H1 (cell line): Measurements from ENCODE around the gene MAGIX. TPM values are rescaled to one million over a fixed set of nuclear protein-coding genes. Genes with fewer than 3 reads are reported as not detected.

Experiments used
- CTCF ChIA-PET: fragments of 300-600 bp; sonication (Branson Sonifier 250); formaldehyde crosslinking; loops from one replicate; lab custom pipeline; 2021; ENCODE audit not compliant: partially characterized antibody; lab: Charles Lee
- POLR2A ChIA-PET: fragments of 300-600 bp; sonication (Branson Sonifier 250); formaldehyde crosslinking; loops from one replicate; lab custom pipeline; 2021; ENCODE audit warnings: inconsistent platforms; ENCODE audit not compliant: partially characterized antibody; lab: Charles Lee
- DNase-seq, 2 experiments: peaks; one replicate each; pipeline versions ENCODE4 v3.0.0 to v3.0.0-alpha.2; 2010 to 2022; ENCODE audit warnings: low spot score in 2 of 2, low read depth in 1 of 2, mixed read lengths in 1 of 2
- FAIRE-seq: peaks from 2 replicates; lab custom pipeline; 2011; peaks lifted over from hg19 to GRCh38; lab: Jason Lieb, UNC
- H2AFZ ChIP-seq: 2 replicates; pipeline ENCODE4 v1.8.1; 2012; ENCODE audit warnings: low read length, inconsistent platforms
- H2AK5ac ChIP-seq: 2 replicates; pipeline ENCODE4 v1.6.1; 2013; ENCODE audit warnings: low read depth, low read length
- H2BK120ac ChIP-seq: replicated peaks from 2 replicates; pipeline ENCODE3; 2013; ENCODE audit warnings: low read depth, low read length, inconsistent platforms
- H2BK12ac ChIP-seq: 2 replicates; pipeline ENCODE4 v1.6.1; 2013; ENCODE audit warnings: low read depth, low read length
- H2BK15ac ChIP-seq: 2 replicates; pipeline ENCODE4 v1.6.1; 2013; ENCODE audit warnings: low read length
- H2BK20ac ChIP-seq: 2 replicates; pipeline ENCODE4 v1.6.1; 2013; ENCODE audit warnings: low read length
- H2BK5ac ChIP-seq: 2 replicates; pipeline ENCODE4 v1.6.1; 2013; ENCODE audit warnings: low read depth, low read length
- H3K14ac ChIP-seq: 2 replicates; pipeline ENCODE4 v1.6.1; 2013; ENCODE audit warnings: inconsistent platforms; ENCODE audit not compliant: insufficient read length
- H3K18ac ChIP-seq: 2 replicates; pipeline ENCODE4 v1.6.1; 2013; ENCODE audit warnings: low read length; ENCODE audit errors: extremely low read depth
- H3K23ac ChIP-seq: 2 replicates; pipeline ENCODE4 v1.6.1; 2013; ENCODE audit warnings: inconsistent platforms; ENCODE audit not compliant: insufficient read length
- H3K23me2 ChIP-seq: 2 replicates; pipeline ENCODE4 v1.6.1; 2013; ENCODE audit warnings: low read depth, low read length
- H3K27ac ChIP-seq: 2 replicates; pipeline ENCODE4 v1.6.1; 2011; ENCODE audit warnings: low read depth, low read length, inconsistent platforms
- H3K27me3 ChIP-seq, 4 experiments: replicated peaks in 1 of 4; 1 replicate in 1 of 4; 2 replicates in 3 of 4; pipeline versions ENCODE4 v1.6.1 to v1.8.1; 2011 to 2013; ENCODE audit warnings: low read length in 3 of 4, mild to moderate bottlenecking in 3 of 4, inconsistent platforms in 2 of 4, mixed read lengths in 2 of 4, moderate library complexity in 1 of 4; ENCODE audit not compliant: control insufficient read depth in 3 of 4, insufficient read depth in 3 of 4; ENCODE audit errors: extremely low read depth in 1 of 4
- H3K36me3 ChIP-seq, 4 experiments: 2 replicates each; pipeline versions ENCODE4 v1.6.1 to v1.8.1; 2011 to 2013; ENCODE audit warnings: mild to moderate bottlenecking in 4 of 4, low read length in 3 of 4, moderate library complexity in 2 of 4, control low read depth in 1 of 4, inconsistent platforms in 1 of 4; ENCODE audit not compliant: insufficient read depth in 4 of 4, control insufficient read depth in 2 of 4
- H3K4ac ChIP-seq: replicated peaks from 2 replicates; pipeline ENCODE3; 2013; ENCODE audit warnings: low read length, low read depth, mixed read lengths, inconsistent platforms; ENCODE audit not compliant: insufficient read length
- H3K4me1 ChIP-seq, 4 experiments: replicated peaks in 1 of 4; 1 replicate in 1 of 4; 2 replicates in 3 of 4; pipeline versions ENCODE4 v1.6.1 to v1.8.1; 2011 to 2013; ENCODE audit warnings: low read length in 3 of 4, inconsistent platforms in 2 of 4, mixed read lengths in 1 of 4; ENCODE audit not compliant: insufficient read depth in 4 of 4, control insufficient read depth in 3 of 4
- H3K4me2 ChIP-seq, 2 experiments: 2 replicates each; pipeline versions ENCODE4 v1.6.1 to v1.8.1; 2011 to 2013; ENCODE audit warnings: low read depth in 2 of 2, low read length in 2 of 2, control low read depth in 1 of 2, inconsistent platforms in 1 of 2, mild to moderate bottlenecking in 1 of 2; ENCODE audit not compliant: insufficient read depth in 1 of 2
- H3K4me3 ChIP-seq, 4 experiments: fragments of 200-600, 300-600 bp in 1 of 4; sonication (generic), shearing (Covaris generic), sonication (Bioruptor Twin) in 1 of 4; 2 replicates each; pipeline versions ENCODE4 v1.5.1 to v1.8.1; 2011 to 2016; ENCODE audit warnings: low read length in 4 of 4, low read depth in 3 of 4, control low read depth in 2 of 4, inconsistent platforms in 2 of 4, mild to moderate bottlenecking in 2 of 4, mixed read lengths in 1 of 4, moderate library complexity in 1 of 4; ENCODE audit not compliant: insufficient read depth in 2 of 4; ENCODE audit errors: extremely low read depth in 1 of 4
- H3K56ac ChIP-seq: replicated peaks from 2 replicates; pipeline ENCODE3; 2013; ENCODE audit warnings: low read depth, mild to moderate bottlenecking, mixed read lengths, low read length, inconsistent platforms; ENCODE audit not compliant: insufficient read length
- H3K79me1 ChIP-seq: 2 replicates; pipeline ENCODE4 v1.6.1; 2013; ENCODE audit warnings: low read depth, low read length, control low read depth
- H3K79me2 ChIP-seq, 2 experiments: 2 replicates each; pipeline versions ENCODE4 v1.6.1 to v1.8.1; 2012 to 2013; ENCODE audit warnings: low read length in 2 of 2, mild to moderate bottlenecking in 2 of 2, inconsistent platforms in 1 of 2; ENCODE audit not compliant: insufficient read depth in 2 of 2, control insufficient read depth in 1 of 2
- H3K9ac ChIP-seq, 4 experiments: replicated peaks in 1 of 4; 1 replicate in 1 of 4; 2 replicates in 3 of 4; pipeline versions ENCODE4 v1.6.1 to v1.8.1; 2011 to 2013; ENCODE audit warnings: low read depth in 3 of 4, low read length in 3 of 4, control low read depth in 2 of 4, mild to moderate bottlenecking in 2 of 4, moderate library complexity in 2 of 4, inconsistent platforms in 1 of 4; ENCODE audit errors: extremely low read depth in 1 of 4
- H3K9me3 ChIP-seq, 2 experiments: 2 replicates each; pipeline versions ENCODE4 v1.6.1 to v1.8.1; 2012 to 2013; ENCODE audit warnings: mild to moderate bottlenecking in 2 of 2, moderate library complexity in 2 of 2, control low read depth in 1 of 2, inconsistent platforms in 1 of 2, low read depth in 1 of 2, low read length in 1 of 2, mixed read lengths in 1 of 2; ENCODE audit not compliant: insufficient read depth in 2 of 2
- H4K20me1 ChIP-seq, 2 experiments: replicated peaks in 1 of 2; 2 replicates each; pipeline versions ENCODE3 to v1.8.1; 2011 to 2013; ENCODE audit warnings: inconsistent platforms in 2 of 2, low read length in 2 of 2, mild to moderate bottlenecking in 1 of 2; ENCODE audit not compliant: insufficient read depth in 2 of 2, control insufficient read depth in 1 of 2
- H4K5ac ChIP-seq: 2 replicates; pipeline ENCODE4 v1.6.1; 2013; ENCODE audit warnings: low read length, low read depth, mixed read lengths, inconsistent platforms; ENCODE audit not compliant: insufficient read length
- H4K8ac ChIP-seq: 2 replicates; pipeline ENCODE4 v1.8.0; 2013; ENCODE audit warnings: mild to moderate bottlenecking, moderate library complexity, low read length, inconsistent platforms; ENCODE audit not compliant: insufficient read depth; ENCODE audit errors: extremely low read depth
- H4K91ac ChIP-seq: replicated peaks from 2 replicates; pipeline ENCODE3; 2013; ENCODE audit warnings: low read length, mixed read lengths, inconsistent platforms; ENCODE audit not compliant: insufficient read length
- BRCA1 ChIP-seq: IDR thresholded peaks from 2 replicates; pipeline ENCODE4 v1.6.1; 2012; ENCODE audit warnings: low read depth, low read length, improper control_type of control experiment
- CBX5 ChIP-seq: fragments of 300-800, 300-1000 bp; sonication (generic); IDR thresholded peaks from 2 replicates; pipeline ENCODE4 v1.7.1; 2016; ENCODE audit warnings: antibody characterized with exemption, low read length, low read depth
- CBX8 ChIP-seq: fragments of 300-800, 300-1000 bp; sonication (generic); IDR thresholded peaks from 2 replicates; pipeline ENCODE4 v1.7.1; 2016; ENCODE audit warnings: low read depth, low read length, borderline replicate concordance
- FOSL1 ChIP-seq: IDR thresholded peaks from 2 replicates; pipeline ENCODE4 v1.6.1; 2011; ENCODE audit warnings: mild to moderate bottlenecking, low read depth, low read length, moderate library complexity; ENCODE audit not compliant: insufficient read depth
- GTF2F1 ChIP-seq: IDR thresholded peaks from 2 replicates; pipeline ENCODE4 v1.6.1; 2012; ENCODE audit warnings: low read depth, low read length, improper control_type of control experiment, borderline replicate concordance
- KDM5A ChIP-seq: fragments of 200-600 bp; IDR thresholded peaks from 2 replicates; pipeline ENCODE4 v1.7.1; 2012; ENCODE audit warnings: mild to moderate bottlenecking, low read length, inconsistent platforms, mixed read lengths
- PHF8 ChIP-seq: fragments of 200-600 bp; sonication (generic); conservative IDR thresholded peaks from 2 replicates; pipeline ENCODE4 v1.7.1; 2012; ENCODE audit warnings: low read depth, mild to moderate bottlenecking, inconsistent platforms, low read length, moderate library complexity
- POLR2AphosphoS5 ChIP-seq: IDR thresholded peaks from 2 replicates; pipeline ENCODE4 v1.6.1; 2011; ENCODE audit warnings: low read depth, low read length
- SP1 ChIP-seq: IDR thresholded peaks from 2 replicates; pipeline ENCODE4 v1.6.1; 2011; ENCODE audit warnings: low read depth, low read length
- SP4 ChIP-seq: IDR thresholded peaks from 2 replicates; pipeline ENCODE4 v1.6.1; 2012; ENCODE audit warnings: low read length, inconsistent platforms
- TAF1 ChIP-seq: IDR thresholded peaks from 2 replicates; pipeline ENCODE4 v1.6.1; 2011; ENCODE audit warnings: mild to moderate bottlenecking, low read depth, low read length
- TBP ChIP-seq: IDR thresholded peaks from 2 replicates; pipeline ENCODE4 v1.6.1; 2011; ENCODE audit warnings: low read depth, low read length, improper control_type of control experiment
- WGBS, 2 experiments: shearing (Covaris generic) in 1 of 2; methylation state at CpG; one replicate each; pipeline versions ENCODE4 v1.1.6 to v1.1.7; 2013 to 2015; ENCODE audit warnings: low lambda C conversion rate in 2 of 2, mixed read lengths in 2 of 2, inconsistent platforms in 1 of 2, low coverage in 1 of 2, missing lambda C conversion rate in 1 of 2; ENCODE audit not compliant: insufficient replicate concordance in 2 of 2, insufficient coverage in 1 of 2, insufficient read length in 1 of 2; ENCODE audit errors: extremely low coverage in 1 of 2, missing lambda C conversion rate in 1 of 2; 5-methylcytosine and 5-hydroxymethylcytosine counted together
- polyA plus RNA-seq, 7 experiments: library from polyadenylated mRNA; depleted of rRNA in 3 of 7; stranded (reverse) in 5 of 7; unstranded in 2 of 7; fragments of >200 nt in 5 of 7; fragments of 200-250 nt in 2 of 7; gene quantifications; 1 replicate in 5 of 7; 2 replicates in 1 of 7; 4 replicates in 1 of 7; pipeline versions ENCODE4 v1.2.1 to v1.2.3, GENCODE V29; 2011 to 2013; ENCODE audit warnings: missing spikeins in 2 of 7, mixed read lengths in 2 of 7
- total RNA-seq: library from RNA; stranded (reverse); fragmentation: NEBNext Ultra II Directional; extraction: Animal tissue kit (Norgen Biotek cat#: 25700); gene quantifications from 2 replicates; pipeline ENCODE4 v1.2.1, GENCODE V29; 2021

Gene MAGIX
- total and polyA plus RNA-seq, 2 of the 8 experiments (the other 6 are each of a cell fraction or from before 2014, with no cell fraction given): 0.37 to 1.1 TPM

- POLR2A ChIA-PET: interaction anchor here (0.9 to 1.2 kb wide), 3 partner anchors 11 to 84 kb away, joined by 3 to 6 read pairs (median 4); no protein-coding TSS in a partner anchor
- TF ChIP-seq POLR2AphosphoS5 (no peak), TAF1 (no peak), FOSL1 (no peak), KDM5A (no peak), SP1 (0 out of 2 replicates have a peak, but pooled peaks have one; percentile 34), SP4 (no peak), PHF8 (no peak), CBX5 (no peak), CBX8 (no peak), GTF2F1 (no peak), TBP (no peak; the same call in 1 of the 2 replicates), BRCA1 (no peak)
Measured at GRCh38 chrX:49165901-49166881, 3.6 kb downstream of the MAGIX start.

More at GRCh38 chrX:49165901-49166881, 3.6 kb downstream of the MAGIX start:
- WGBS, 2 experiments: 7% methylated on average over 22 of the region's 61 CpGs; no CpG with 5 or more reads in 1 of the 2 experiments
- Histone ChIP-seq H3K9ac (no peak overlapping the region), H2AK5ac (0 out of 2 replicates have a peak overlapping the region, but pooled peaks have one; percentile 17), H2BK12ac (no peak overlapping the region), H2BK15ac (no peak overlapping the region), H3K27me3 (peaks cover 0 to 8% (median 4%) of the 10 kb centered on the region in 4 experiments; a peak in 4 of 7 replicates), H3K27ac (no peak overlapping the region), H4K20me1 (no peaks in the 10 kb centered on the region), H4K8ac (no peak overlapping the region), H3K4me3 (peak overlapping the region; percentile 32 to 58 (median 41); a peak in 7 of 8 replicates), H3K23me2 (peaks cover 9% of the 10 kb centered on the region; the same call in 1 of the 2 replicates), H3K9me3 (no peaks in the 10 kb centered on the region), H3K36me3 (no peaks in the 10 kb centered on the region), H2BK5ac (no peak overlapping the region), H3K4me1 (peaks cover 0 to 12% (median 4%) of the 10 kb centered on the region in 4 experiments; a peak in 4 of 7 replicates), H3K4ac (peak overlapping the region; percentile 69), H4K5ac (no peak overlapping the region), H3K79me1 (no peaks in the 10 kb centered on the region), H3K79me2 (no peaks in the 10 kb centered on the region), H4K91ac (peak overlapping the region; percentile 40), H3K18ac (no peak overlapping the region; the same call in 1 of the 2 replicates), H3K4me2 (peak overlapping the region; percentile 72 to 89), H3K56ac (no peak overlapping the region), H2BK20ac (no peak overlapping the region), H3K23ac (no peak overlapping the region), H3K14ac (no peak overlapping the region), H2AFZ (no peak overlapping the region), H2BK120ac (no peak overlapping the region)
- DNase-seq (peak; percentile 81 to 83), FAIRE-seq (peak; percentile 28)
- CTCF ChIA-PET: interaction anchor here (0.8 to 5.0 kb wide), 3 partner anchors 18 to 39 kb away, joined by 3 to 14 read pairs (median 3); no protein-coding TSS in a partner anchor
